Progenitor cell of endocrine pancreas (in vitro differentiated cells): ENCODE measurements around the gene ACTN4. TPM values are rescaled to one million over a fixed set of nuclear protein-coding genes. Genes with fewer than 3 reads are reported as not detected.

ENCODE experiments used
- DNase-seq: peaks from one replicate; pipeline ENCODE4 v3.0.0; 2021; ENCODE audit warnings: low spot score; ENCODE audit not compliant: unreplicated experiment
- H3K27ac Mint-ChIP-seq: 2 replicates; pipeline ENCODE4 v1.8.0; 2021; ENCODE audit warnings: mild to moderate bottlenecking, moderate library complexity, mixed read lengths
- H3K27me3 Mint-ChIP-seq: 2 replicates; pipeline ENCODE4 v1.8.0; 2021; ENCODE audit warnings: mixed read lengths
- H3K36me3 Mint-ChIP-seq: 2 replicates; pipeline ENCODE4 v1.8.0; 2022; ENCODE audit warnings: mixed read lengths; ENCODE audit not compliant: insufficient read depth
- H3K4me1 Mint-ChIP-seq: 2 replicates; pipeline ENCODE4 v1.8.0; 2021; ENCODE audit warnings: low read depth, mixed read lengths
- H3K4me3 Mint-ChIP-seq: 2 replicates; pipeline ENCODE4 v1.8.0; 2021; ENCODE audit warnings: low read depth, mild to moderate bottlenecking, moderate library complexity, mixed read lengths
- H3K9me3 Mint-ChIP-seq: 2 replicates; pipeline ENCODE4 v1.8.0; 2021; ENCODE audit warnings: low read depth, mixed read lengths
- total RNA-seq: library from RNA; stranded (reverse); gene quantifications from 2 replicates; pipeline ENCODE4 v1.2.1, GENCODE V29; 2021
- TF ChIP-seq, protein P1 (sequence below): fragments of 200-600 bp; sonication (generic); IDR thresholded peaks from one replicate; pipeline ENCODE4 v1.5.0; 2021; ENCODE audit warnings: antibody characterized with exemption, mild to moderate bottlenecking; ENCODE audit not compliant: unreplicated experiment

Gene ACTN4
- total RNA-seq, 1 donor from 2014 or later = 639 TPM

GRCh38 chr19:38663957-38664502 lies 16.6 kb downstream of the ACTN4 start:
- Mint-ChIP-seq H3K9me3 (no peaks in the 10 kb centered on the region), H3K4me1 (peaks cover 86% of the 10 kb centered on the region), H3K36me3 (peaks cover 11% of the 10 kb centered on the region), H3K27me3 (no peaks in the 10 kb centered on the region), H3K27ac (peak overlapping the region; percentile 92), H3K4me3 (no peak overlapping the region)
- TF ChIP-seq, protein P1, sequence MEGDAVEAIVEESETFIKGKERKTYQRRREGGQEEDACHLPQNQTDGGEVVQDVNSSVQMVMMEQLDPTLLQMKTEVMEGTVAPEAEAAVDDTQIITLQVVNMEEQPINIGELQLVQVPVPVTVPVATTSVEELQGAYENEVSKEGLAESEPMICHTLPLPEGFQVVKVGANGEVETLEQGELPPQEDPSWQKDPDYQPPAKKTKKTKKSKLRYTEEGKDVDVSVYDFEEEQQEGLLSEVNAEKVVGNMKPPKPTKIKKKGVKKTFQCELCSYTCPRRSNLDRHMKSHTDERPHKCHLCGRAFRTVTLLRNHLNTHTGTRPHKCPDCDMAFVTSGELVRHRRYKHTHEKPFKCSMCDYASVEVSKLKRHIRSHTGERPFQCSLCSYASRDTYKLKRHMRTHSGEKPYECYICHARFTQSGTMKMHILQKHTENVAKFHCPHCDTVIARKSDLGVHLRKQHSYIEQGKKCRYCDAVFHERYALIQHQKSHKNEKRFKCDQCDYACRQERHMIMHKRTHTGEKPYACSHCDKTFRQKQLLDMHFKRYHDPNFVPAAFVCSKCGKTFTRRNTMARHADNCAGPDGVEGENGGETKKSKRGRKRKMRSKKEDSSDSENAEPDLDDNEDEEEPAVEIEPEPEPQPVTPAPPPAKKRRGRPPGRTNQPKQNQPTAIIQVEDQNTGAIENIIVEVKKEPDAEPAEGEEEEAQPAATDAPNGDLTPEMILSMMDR = no peak
- no peak for DNase-seq

DNA sequence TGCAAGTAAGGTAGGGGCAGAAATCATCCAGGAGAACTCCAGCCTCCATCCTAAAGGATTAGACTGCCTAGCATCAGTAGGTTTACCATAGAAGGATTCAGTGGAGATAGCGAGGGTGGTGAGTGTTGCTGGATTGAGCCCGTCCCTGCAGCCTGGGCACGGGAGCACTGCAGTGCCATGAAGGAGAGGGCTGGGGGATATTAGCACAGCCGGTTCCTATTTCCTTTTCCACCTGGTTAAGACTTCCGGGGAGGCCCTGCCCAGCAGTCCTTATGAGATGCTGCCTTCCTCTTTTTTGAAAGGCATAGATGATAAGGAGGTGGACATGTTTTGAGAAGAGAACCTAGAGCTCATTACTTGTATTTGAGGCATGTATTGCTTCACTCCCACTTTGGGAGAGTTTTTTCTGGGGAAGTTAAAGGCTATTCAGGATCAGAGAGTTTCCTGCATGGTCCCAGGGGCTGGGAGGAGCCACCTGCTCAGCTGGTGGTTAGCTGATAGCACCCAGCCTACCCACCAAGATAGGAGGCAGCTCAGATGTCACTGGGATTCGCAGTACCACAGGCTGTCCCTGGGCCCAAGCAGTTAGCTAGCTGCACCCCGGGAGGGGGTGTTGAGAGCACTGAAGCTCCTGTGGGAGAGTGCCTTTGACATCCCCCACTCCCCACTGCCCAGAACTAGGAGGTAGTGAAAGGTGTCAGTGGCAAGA lies 17.2 kb downstream of the ACTN4 start:
- H3K27me3 Mint-ChIP-seq = no peaks in the 10 kb centered on the region
- no peaks in the 10 kb centered on the region for H3K9me3 Mint-ChIP-seq
- peaks cover 11% of the 10 kb centered on the region for H3K36me3 Mint-ChIP-seq
- peaks cover 86% of the 10 kb centered on the region for H3K4me1 Mint-ChIP-seq
- TF ChIP-seq, protein P1 = no peak
- DNase-seq = no peak
- H3K4me3 Mint-ChIP-seq = no peak overlapping the region
- H3K27ac Mint-ChIP-seq = peak overlapping the region; percentile 92

GRCh38 chr19:38665219-38665931 lies 17.9 kb downstream of the ACTN4 start:
- TF ChIP-seq, protein P1 = no peak
- Mint-ChIP-seq H3K4me1 (peaks cover 88% of the 10 kb centered on the region), H3K9me3 (no peaks in the 10 kb centered on the region), H3K27me3 (no peaks in the 10 kb centered on the region), H3K36me3 (peaks cover 11% of the 10 kb centered on the region), H3K4me3 (no peak overlapping the region), H3K27ac (peak overlapping the region; percentile 96)
- no peak for DNase-seq

DNA sequence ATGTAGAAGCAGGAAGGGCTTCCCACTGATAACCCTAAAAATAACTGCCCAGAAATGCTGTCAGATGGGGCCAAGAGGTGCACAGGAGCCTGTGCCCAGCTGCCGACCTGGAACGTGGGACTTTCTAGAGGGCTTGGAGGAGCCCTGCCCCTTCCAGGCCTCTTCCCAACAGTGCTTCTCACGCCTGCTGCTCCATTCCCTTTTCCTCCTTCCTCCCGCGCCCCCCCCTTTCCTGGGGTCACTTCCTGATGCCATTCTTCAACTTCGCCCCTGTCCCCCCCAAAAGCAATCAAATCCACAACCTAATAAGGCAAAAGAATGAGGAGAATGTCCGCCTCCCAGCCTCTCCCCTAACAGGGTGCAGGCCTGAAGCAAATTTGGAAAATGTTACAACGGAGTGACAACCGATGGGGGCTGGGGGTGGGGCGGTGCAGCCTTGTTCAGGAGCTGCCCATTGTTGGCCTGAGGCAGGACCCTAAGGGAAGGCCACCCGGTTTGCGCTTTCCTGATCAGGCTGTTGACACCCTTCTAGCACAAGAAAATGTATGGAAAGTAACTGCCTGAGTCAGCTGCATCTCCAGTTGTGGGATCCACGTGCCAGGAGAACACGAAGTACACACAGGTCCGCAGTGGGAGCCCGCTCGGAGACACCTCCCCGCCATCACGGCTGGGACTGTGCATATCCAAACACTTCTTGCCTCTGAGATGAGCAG lies 18.7 kb downstream of the ACTN4 start:
- no peak for DNase-seq
- peaks cover 87% of the 10 kb centered on the region for H3K4me1 Mint-ChIP-seq
- H3K27me3 Mint-ChIP-seq = no peaks in the 10 kb centered on the region
- TF ChIP-seq, protein P1 = no peak
- H3K4me3 Mint-ChIP-seq = no peak overlapping the region
- no peaks in the 10 kb centered on the region for H3K9me3 Mint-ChIP-seq
- H3K36me3 Mint-ChIP-seq = peaks cover 8% of the 10 kb centered on the region
- H3K27ac Mint-ChIP-seq = peak overlapping the region; percentile 96
